H9 (cell line): ENCODE measurements around the gene PATE4. TPM values are rescaled to one million over a fixed set of nuclear protein-coding genes. Genes with fewer than 3 reads are reported as not detected.
"Not testable (repeated sequence)": the region's sequence is repeated elsewhere in the genome, so short reads cannot be mapped to it uniquely, and the experiment has no call there.

Experiments
- DNase-seq: peaks from one replicate; pipeline ENCODE4 v3.0.0-alpha.2; 2017
- H2AFZ ChIP-seq: one replicate; pipeline ENCODE4 v1.6.1; 2013; ENCODE audit warnings: mild to moderate bottlenecking, low read length, control low read depth, moderate library complexity
- H2AK5ac ChIP-seq: 2 replicates; pipeline ENCODE4 v1.6.1; 2013; ENCODE audit warnings: low read length, control low read depth, mixed read lengths; ENCODE audit not compliant: insufficient read length
- H2BK120ac ChIP-seq: one replicate; pipeline ENCODE4 v1.6.1; 2013; ENCODE audit warnings: low read depth, mild to moderate bottlenecking, low read length, control low read depth, inconsistent platforms; ENCODE audit not compliant: poor library complexity, severe bottlenecking
- H2BK12ac ChIP-seq: 2 replicates; pipeline ENCODE4 v1.6.1; 2013; ENCODE audit warnings: low read length, control low read depth, mixed read lengths, low read depth; ENCODE audit not compliant: insufficient read length
- H2BK15ac ChIP-seq: 2 replicates; pipeline ENCODE4 v1.6.1; 2013; ENCODE audit warnings: low read depth, low read length, control low read depth
- H2BK20ac ChIP-seq: one replicate; pipeline ENCODE4 v1.6.1; 2013; ENCODE audit warnings: low read depth, mild to moderate bottlenecking, low read length, control low read depth, inconsistent platforms; ENCODE audit not compliant: poor library complexity, severe bottlenecking
- H2BK5ac ChIP-seq: 2 replicates; pipeline ENCODE4 v1.6.1; 2013; ENCODE audit warnings: low read length, control low read depth, mixed read lengths; ENCODE audit not compliant: insufficient read length
- H3K14ac ChIP-seq: 2 replicates; pipeline ENCODE4 v1.6.1; 2013; ENCODE audit warnings: low read length, control low read depth; ENCODE audit not compliant: insufficient read depth
- H3K18ac ChIP-seq: 2 replicates; pipeline ENCODE4 v1.6.1; 2013; ENCODE audit warnings: low read depth, mild to moderate bottlenecking, mixed read lengths, low read length, control low read depth; ENCODE audit not compliant: insufficient read length
- H3K23ac ChIP-seq: 2 replicates; pipeline ENCODE4 v1.6.1; 2013; ENCODE audit warnings: low read length, control low read depth, mixed read lengths, low read depth; ENCODE audit not compliant: insufficient read length
- H3K23me2 ChIP-seq: 2 replicates; pipeline ENCODE4 v1.6.1; 2013; ENCODE audit warnings: low read depth, mild to moderate bottlenecking, mixed read lengths, low read length, control low read depth; ENCODE audit not compliant: insufficient read length, poor library complexity, severe bottlenecking
- H3K27ac ChIP-seq: 2 replicates; pipeline ENCODE4 v1.5.1; 2013; ENCODE audit warnings: low read length, control low read depth, mixed read lengths, low read depth; ENCODE audit not compliant: insufficient read length
- H3K27me3 ChIP-seq: 2 replicates; pipeline ENCODE4 v1.6.1; 2013; ENCODE audit warnings: low read length, control low read depth, inconsistent platforms; ENCODE audit not compliant: insufficient read depth
- H3K4ac ChIP-seq: 2 replicates; pipeline ENCODE4 v1.6.1; 2013; ENCODE audit warnings: low read depth, mild to moderate bottlenecking, control low read depth, inconsistent platforms, low read length, moderate library complexity
- H3K4me1 ChIP-seq: 2 replicates; pipeline ENCODE4 v1.6.1; 2013; ENCODE audit warnings: low read length, control low read depth, inconsistent platforms; ENCODE audit not compliant: insufficient read depth
- H3K4me2 ChIP-seq: 2 replicates; pipeline ENCODE4 v1.6.1; 2013; ENCODE audit warnings: low read length, control low read depth, mixed read lengths; ENCODE audit not compliant: insufficient read length, insufficient read depth
- H3K56ac ChIP-seq: 2 replicates; pipeline ENCODE4 v1.6.1; 2013; ENCODE audit warnings: low read depth, mild to moderate bottlenecking, mixed read lengths, low read length, control low read depth; ENCODE audit not compliant: insufficient read length
- H3K79me1 ChIP-seq: 2 replicates; pipeline ENCODE4 v1.6.1; 2013; ENCODE audit warnings: low read depth, mild to moderate bottlenecking, moderate library complexity, low read length, control low read depth, inconsistent platforms; ENCODE audit not compliant: insufficient read depth, poor library complexity, severe bottlenecking
- H3K79me2 ChIP-seq: 2 replicates; pipeline ENCODE4 v1.6.1; 2013; ENCODE audit warnings: low read length, control low read depth, inconsistent platforms; ENCODE audit not compliant: insufficient read depth
- H3K9ac ChIP-seq: 2 replicates; pipeline ENCODE4 v1.6.1; 2013; ENCODE audit warnings: low read length, control low read depth, mixed read lengths; ENCODE audit not compliant: insufficient read length; ENCODE audit errors: extremely low read depth
- H3K9me3 ChIP-seq: one replicate; pipeline ENCODE4 v1.6.1; 2013; ENCODE audit warnings: low read depth, low read length, inconsistent platforms; ENCODE audit not compliant: control insufficient read depth
- H3T11ph ChIP-seq: one replicate; pipeline ENCODE4 v1.6.1; 2013; ENCODE audit warnings: mild to moderate bottlenecking, low read length, control low read depth, inconsistent platforms
- H4K20me1 ChIP-seq: one replicate; pipeline ENCODE4 v1.6.1; 2013; ENCODE audit not compliant: control insufficient read depth, insufficient read length, insufficient read depth
- H4K5ac ChIP-seq: 2 replicates; pipeline ENCODE4 v1.6.1; 2013; ENCODE audit warnings: low read depth, mild to moderate bottlenecking, mixed read lengths, low read length, control low read depth; ENCODE audit not compliant: insufficient read length
- H4K8ac ChIP-seq: replicated peaks from 2 replicates; pipeline ENCODE4 v1.6.1; 2013; ENCODE audit warnings: low read length, control low read depth, mixed read lengths, low read depth; ENCODE audit not compliant: insufficient read length
- H4K91ac ChIP-seq: 2 replicates; pipeline ENCODE4 v1.6.1; 2013; ENCODE audit warnings: low read depth, mild to moderate bottlenecking, moderate library complexity, mixed read lengths, low read length, control low read depth; ENCODE audit not compliant: insufficient read length
- H3K27ac Mint-ChIP-seq, 3 experiments: 2 replicates in 2 of 3; 3 replicates in 1 of 3; pipeline ENCODE4 v1.8.0; 2020 to 2021; ENCODE audit warnings: mixed read lengths in 3 of 3, mild to moderate bottlenecking in 1 of 3, moderate library complexity in 1 of 3
- H3K27me3 Mint-ChIP-seq: 2 replicates; pipeline ENCODE4 v1.8.0; 2021; ENCODE audit warnings: low read depth, mild to moderate bottlenecking, moderate library complexity, mixed read lengths
- H3K36me3 Mint-ChIP-seq, 3 experiments: 2 replicates in 2 of 3; 3 replicates in 1 of 3; pipeline ENCODE4 v1.8.0; 2020 to 2021; ENCODE audit warnings: low read depth in 3 of 3, mixed read lengths in 3 of 3; ENCODE audit not compliant: insufficient read depth in 1 of 3
- H3K4me1 Mint-ChIP-seq, 2 experiments: 2 replicates each; pipeline ENCODE4 v1.8.0; 2020; ENCODE audit warnings: mixed read lengths in 2 of 2
- H3K4me3 Mint-ChIP-seq, 2 experiments: 2 replicates in 1 of 2; 3 replicates in 1 of 2; pipeline ENCODE4 v1.8.0; 2020 to 2021; ENCODE audit warnings: mild to moderate bottlenecking in 2 of 2, mixed read lengths in 2 of 2, moderate library complexity in 1 of 2
- H3K9me3 Mint-ChIP-seq, 2 experiments: 2 replicates in 1 of 2; 3 replicates in 1 of 2; pipeline ENCODE4 v1.8.0; 2020; ENCODE audit warnings: mild to moderate bottlenecking in 2 of 2, mixed read lengths in 2 of 2, moderate library complexity in 1 of 2
- WGBS: extraction: QIAGEN DNeasy Blood & Tissue Kit; methylation state at CpG from one replicate; pipeline ENCODE4 v1.1.7; 2013; ENCODE audit warnings: missing lambda C conversion rate, low lambda C conversion rate, mixed read lengths; ENCODE audit not compliant: insufficient read length; ENCODE audit errors: extremely low coverage; 5-methylcytosine and 5-hydroxymethylcytosine counted together
- total RNA-seq: library from RNA; stranded (reverse); gene quantifications from 2 replicates; pipeline ENCODE4 v1.2.1, GENCODE V29; 2021

PATE4 gene
- total RNA-seq, 1 experiment from 2014 or later, result not detected

GRCh38 chr11:125862786-125863185 lies 29.7 kb downstream of the PATE4 start:
- H4K91ac ChIP-seq, H2BK12ac ChIP-seq, H3K4me1 Mint-ChIP-seq, H3K18ac ChIP-seq, H2BK15ac ChIP-seq, H3K79me1 ChIP-seq, H2BK20ac ChIP-seq, H3K27ac ChIP-seq, H3K4ac ChIP-seq, H3K27me3 Mint-ChIP-seq, H2BK120ac ChIP-seq, H3K23me2 ChIP-seq, H3T11ph ChIP-seq, H2BK5ac ChIP-seq, H2AFZ ChIP-seq, H3K4me3 Mint-ChIP-seq, H3K23ac ChIP-seq, H4K5ac ChIP-seq, H3K4me2 ChIP-seq, H3K9ac ChIP-seq, DNase-seq, H4K8ac ChIP-seq, H4K20me1 ChIP-seq, H3K9me3 ChIP-seq, H3K14ac ChIP-seq, H3K79me2 ChIP-seq, H3K56ac ChIP-seq, H2AK5ac ChIP-seq, H3K27me3 ChIP-seq, H3K27ac Mint-ChIP-seq, H3K4me1 ChIP-seq: not testable (repeated sequence)
- WGBS, result no CpG with 5 or more reads among the region's 33 CpGs
- peaks cover 34 to 35% of the 10 kb centered on the region in 2 experiments for H3K9me3 Mint-ChIP-seq
- H3K36me3 Mint-ChIP-seq, result peaks cover 2 to 19% (median 8%) of the 10 kb centered on the region in 3 experiments; a peak in 6 of 7 replicates

DNA sequence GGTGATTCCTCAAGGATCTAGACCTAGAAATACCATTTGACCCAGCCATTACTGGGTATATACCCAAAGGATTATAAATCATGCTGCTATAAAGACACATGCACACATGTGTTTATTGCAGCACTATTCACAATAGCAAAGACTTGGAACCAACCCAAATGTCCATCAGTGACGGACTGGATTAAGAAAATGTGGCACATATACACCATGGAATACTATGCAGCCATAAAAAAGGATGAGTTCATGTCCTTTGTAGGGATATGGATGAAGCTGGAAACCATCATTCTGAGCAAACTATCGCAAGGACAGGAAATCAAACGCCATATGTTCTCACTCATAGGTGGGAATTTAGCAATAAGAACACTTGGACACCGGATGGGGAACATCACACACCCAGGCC lies 32.2 kb downstream of the PATE4 start:
- not testable (repeated sequence) for H2BK12ac ChIP-seq, H2BK20ac ChIP-seq, H2BK120ac ChIP-seq, H3K56ac ChIP-seq, H3K14ac ChIP-seq, H2AK5ac ChIP-seq, H4K20me1 ChIP-seq, DNase-seq, H3K9ac ChIP-seq, H4K5ac ChIP-seq, H3K79me1 ChIP-seq, H4K8ac ChIP-seq, H3K9me3 ChIP-seq, H3K4me3 Mint-ChIP-seq, H2BK5ac ChIP-seq, H4K91ac ChIP-seq, H3K4me1 Mint-ChIP-seq, H3K4me1 ChIP-seq, H3K4me2 ChIP-seq, H3K36me3 Mint-ChIP-seq, H2BK15ac ChIP-seq, H3K27me3 ChIP-seq, H3K23ac ChIP-seq, H3K18ac ChIP-seq, H2AFZ ChIP-seq, H3T11ph ChIP-seq, H3K79me2 ChIP-seq, H3K27me3 Mint-ChIP-seq, H3K27ac ChIP-seq, H3K27ac Mint-ChIP-seq, H3K4ac ChIP-seq, H3K23me2 ChIP-seq
- peaks cover 22% of the 10 kb centered on the region in 2 experiments for H3K9me3 Mint-ChIP-seq
- no CpG with 5 or more reads among the region's 4 CpGs for WGBS
